HepG2 (cell line): ENCODE results near the gene TJP3. TPM values are rescaled to one million over a fixed set of nuclear protein-coding genes. Genes with fewer than 3 reads are reported as not detected.

Source experiments
- ATM ChIP-seq: fragments of 450-650 bp; IDR thresholded peaks from 2 replicates; pipeline ENCODE4 v1.7.1; 2017; ENCODE audit warnings: mild to moderate bottlenecking, borderline replicate concordance
- BCL6 ChIP-seq: IDR thresholded peaks from 2 replicates; pipeline ENCODE4 v1.6.1; 2016; ENCODE audit warnings: missing genetic modification reagents, missing compliant biosample characterization
- EED ChIP-seq: sonication (generic); formaldehyde crosslinking; IDR thresholded peaks from 2 replicates; pipeline ENCODE4 v1.5.0; 2020; ENCODE audit warnings: mild to moderate bottlenecking, missing genetic modification reagents
- NCOA1 ChIP-seq: sonication (generic); formaldehyde crosslinking; IDR thresholded peaks from 2 replicates; pipeline ENCODE4 v1.9.0; 2021; ENCODE audit warnings: missing genetic modification reagents
- NFIB ChIP-seq: sonication (generic); formaldehyde crosslinking; IDR thresholded peaks from 2 replicates; pipeline ENCODE4 v1.9.0; 2021; ENCODE audit warnings: missing genetic modification reagents, mild to moderate bottlenecking, borderline replicate concordance
- POGZ ChIP-seq: sonication (generic); formaldehyde crosslinking; IDR thresholded peaks from 2 replicates; pipeline ENCODE4 v1.4.0; 2020; ENCODE audit warnings: mild to moderate bottlenecking, missing genetic modification reagents
- PPARG ChIP-seq: conservative IDR thresholded peaks from 2 replicates; pipeline ENCODE4 v1.6.1; 2016; ENCODE audit warnings: missing biosample characterization, missing genetic modification reagents
- SIX4 ChIP-seq: sonication (generic); formaldehyde crosslinking; IDR thresholded peaks from 2 replicates; pipeline ENCODE4 v1.4.0; 2020; ENCODE audit warnings: missing genetic modification reagents
- SRSF9 ChIP-seq: fragments of 200-400 bp; formaldehyde crosslinking; IDR thresholded peaks from 2 replicates; pipeline ENCODE4 v1.6.1; 2018; ENCODE audit warnings: borderline replicate concordance, mild to moderate bottlenecking, low read depth, low read length; ENCODE audit not compliant: insufficient read depth, poor library complexity, severe bottlenecking
- ZNF24 ChIP-seq: fragments of 450-650 bp; IDR thresholded peaks from 2 replicates; pipeline ENCODE4 v1.6.1; 2017; ENCODE audit warnings: antibody characterized with exemption, mild to moderate bottlenecking
- ZNF333 ChIP-seq: sonication (generic); formaldehyde crosslinking; IDR thresholded peaks from 2 replicates; pipeline ENCODE4 v1.4.0; 2020; ENCODE audit warnings: mild to moderate bottlenecking, missing genetic modification reagents, borderline replicate concordance
- ZNF556 ChIP-seq: sonication (generic); formaldehyde crosslinking; IDR thresholded peaks from 2 replicates; pipeline ENCODE4 v1.4.0; 2020; ENCODE audit warnings: mild to moderate bottlenecking, missing genetic modification reagents, borderline replicate concordance
- ZNF788 ChIP-seq: sonication (generic); formaldehyde crosslinking; IDR thresholded peaks from 2 replicates; pipeline ENCODE4 v1.5.0; 2020; ENCODE audit warnings: mild to moderate bottlenecking, missing genetic modification reagents, borderline replicate concordance
- polyA plus RNA-seq, 8 experiments: library from polyadenylated mRNA; depleted of rRNA in 3 of 8; stranded (reverse) in 7 of 8; unstranded in 1 of 8; fragments of >200 nt; fragmentation: Illumina TruSeq in 4 of 8; extraction: Trizol in 4 of 8; gene quantifications; 2 replicates each; pipeline versions ENCODE4 v1.2.1 to v1.2.3, GENCODE V29; 2011 to 2016; ENCODE audit warnings: low read depth in 4 of 8, missing spikeins in 1 of 8, mixed read lengths in 1 of 8; ENCODE audit not compliant: insufficient read depth in 1 of 8
- total RNA-seq, 5 experiments: library from RNA; depleted of rRNA; stranded (reverse); fragments of >200 nt; fragmentation: Illumina TruSeq; extraction: Trizol; gene quantifications; 2 replicates each; pipeline ENCODE4 v1.2.3, GENCODE V29; 2016; ENCODE audit warnings: low read depth in 1 of 5
- TF ChIP-seq, protein P1 (sequence below): sonication (generic); formaldehyde crosslinking; conservative IDR thresholded peaks from 2 replicates; pipeline ENCODE4 v1.8.0; 2022; ENCODE audit warnings: missing genetic modification reagents
- TF ChIP-seq, protein P2 (sequence below): sonication (generic); formaldehyde crosslinking; IDR thresholded peaks from 2 replicates; pipeline ENCODE4 v1.4.0; 2020; ENCODE audit warnings: mild to moderate bottlenecking, missing genetic modification reagents
- TF ChIP-seq, protein P3 (sequence below): sonication (generic); formaldehyde crosslinking; IDR thresholded peaks from 2 replicates; pipeline ENCODE4 v1.5.0; 2020; ENCODE audit warnings: mild to moderate bottlenecking, missing genetic modification reagents, borderline replicate concordance
- TF ChIP-seq, protein P4 (sequence below): sonication (generic); formaldehyde crosslinking; IDR thresholded peaks from 2 replicates; pipeline ENCODE4 v1.8.0; 2022; ENCODE audit warnings: missing genetic modification reagents, mild to moderate bottlenecking, inconsistent platforms, borderline replicate concordance
- TF ChIP-seq, protein P5 (sequence below): IDR thresholded peaks from 2 replicates; pipeline ENCODE4 v1.6.1; 2016; ENCODE audit warnings: missing genetic modification reagents, missing compliant biosample characterization
- TF ChIP-seq, protein P6 (sequence below): sonication (generic); formaldehyde crosslinking; IDR thresholded peaks from 2 replicates; pipeline ENCODE4 v1.8.1; 2023; ENCODE audit warnings: missing genetic modification reagents, inconsistent platforms, borderline replicate concordance

Gene TJP3
- total and polyA plus RNA-seq, 2 of the 13 experiments (the other 11 are each of a cell fraction or from before 2014, with no cell fraction given), result 2.3 to 21.5 TPM

DNA sequence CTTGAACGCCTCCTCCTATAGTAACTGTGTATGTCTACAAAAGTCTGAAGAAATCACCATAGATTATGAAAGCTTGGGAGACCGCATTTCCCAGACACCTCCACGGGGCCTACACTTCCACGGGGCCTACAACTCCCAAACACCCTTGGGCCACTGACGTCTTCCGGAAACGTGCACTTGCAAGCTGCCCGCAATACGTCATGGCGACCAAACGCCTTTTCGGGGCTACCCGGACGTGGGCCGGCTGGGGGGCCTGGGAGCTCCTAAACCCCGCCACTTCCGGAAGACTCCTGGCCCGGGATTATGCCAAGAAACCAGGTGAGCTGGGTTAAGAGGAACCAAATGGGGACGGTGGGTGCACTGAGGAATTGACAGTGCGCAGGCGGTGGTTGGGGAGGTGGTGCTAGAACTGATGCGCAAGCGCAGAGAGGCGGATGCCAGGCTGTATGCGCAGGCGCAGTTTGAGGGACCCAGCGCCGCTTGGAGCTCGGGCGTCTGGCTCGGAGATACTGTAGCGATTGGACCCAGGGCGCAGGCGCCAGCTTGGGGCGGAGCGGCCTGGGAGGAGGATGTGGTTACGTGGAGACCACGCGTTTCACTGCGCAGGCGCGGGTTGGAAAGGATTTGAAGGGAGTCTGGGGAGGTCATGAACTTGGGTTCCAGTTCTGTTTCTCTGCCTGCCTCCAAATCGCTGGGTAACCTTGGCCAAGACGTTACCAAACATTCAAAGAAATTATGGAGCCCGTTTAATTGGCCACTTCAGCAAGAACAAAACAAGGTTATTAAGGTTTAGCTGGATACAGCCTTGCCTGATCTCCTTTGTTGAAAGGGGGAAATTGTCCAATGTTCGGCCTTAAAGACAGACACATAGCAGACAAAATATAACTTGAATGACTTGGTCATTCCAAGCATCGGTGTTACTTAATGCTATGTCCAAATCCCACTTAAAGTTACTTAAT, 54.6 kb downstream of the TJP3 start, which contains the start of gene MRPL54 (continued):
- TF ChIP-seq SIX4 (CRISPR knock-in tag), result no peak
- no peak for TF ChIP-seq ZNF556 (CRISPR knock-in tag)
- TF ChIP-seq SRSF9, result no peak
- TF ChIP-seq NCOA1 (CRISPR knock-in tag), result no peak
- no peak for TF ChIP-seq PPARG (CRISPR knock-in tag)
- no peak; the same call in 1 of the 2 replicates for TF ChIP-seq ZNF333 (CRISPR knock-in tag)
- TF ChIP-seq, protein P1, sequence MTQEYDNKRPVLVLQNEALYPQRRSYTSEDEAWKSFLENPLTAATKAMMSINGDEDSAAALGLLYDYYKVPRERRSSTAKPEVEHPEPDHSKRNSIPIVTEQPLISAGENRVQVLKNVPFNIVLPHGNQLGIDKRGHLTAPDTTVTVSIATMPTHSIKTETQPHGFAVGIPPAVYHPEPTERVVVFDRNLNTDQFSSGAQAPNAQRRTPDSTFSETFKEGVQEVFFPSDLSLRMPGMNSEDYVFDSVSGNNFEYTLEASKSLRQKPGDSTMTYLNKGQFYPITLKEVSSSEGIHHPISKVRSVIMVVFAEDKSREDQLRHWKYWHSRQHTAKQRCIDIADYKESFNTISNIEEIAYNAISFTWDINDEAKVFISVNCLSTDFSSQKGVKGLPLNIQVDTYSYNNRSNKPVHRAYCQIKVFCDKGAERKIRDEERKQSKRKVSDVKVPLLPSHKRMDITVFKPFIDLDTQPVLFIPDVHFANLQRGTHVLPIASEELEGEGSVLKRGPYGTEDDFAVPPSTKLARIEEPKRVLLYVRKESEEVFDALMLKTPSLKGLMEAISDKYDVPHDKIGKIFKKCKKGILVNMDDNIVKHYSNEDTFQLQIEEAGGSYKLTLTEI (CRISPR knock-in tag), result no peak
- TF ChIP-seq ZNF788 (CRISPR knock-in tag), result peak; percentile 74; the same call in 1 of the 2 replicates
- TF ChIP-seq, protein P2, sequence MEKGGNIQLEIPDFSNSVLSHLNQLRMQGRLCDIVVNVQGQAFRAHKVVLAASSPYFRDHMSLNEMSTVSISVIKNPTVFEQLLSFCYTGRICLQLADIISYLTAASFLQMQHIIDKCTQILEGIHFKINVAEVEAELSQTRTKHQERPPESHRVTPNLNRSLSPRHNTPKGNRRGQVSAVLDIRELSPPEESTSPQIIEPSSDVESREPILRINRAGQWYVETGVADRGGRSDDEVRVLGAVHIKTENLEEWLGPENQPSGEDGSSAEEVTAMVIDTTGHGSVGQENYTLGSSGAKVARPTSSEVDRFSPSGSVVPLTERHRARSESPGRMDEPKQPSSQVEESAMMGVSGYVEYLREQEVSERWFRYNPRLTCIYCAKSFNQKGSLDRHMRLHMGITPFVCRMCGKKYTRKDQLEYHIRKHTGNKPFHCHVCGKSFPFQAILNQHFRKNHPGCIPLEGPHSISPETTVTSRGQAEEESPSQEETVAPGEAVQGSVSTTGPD (CRISPR knock-in tag), result no peak
- TF ChIP-seq ZNF24, result 0 out of 2 replicates have a peak, but pooled peaks have one; percentile 33
- TF ChIP-seq, protein P3, sequence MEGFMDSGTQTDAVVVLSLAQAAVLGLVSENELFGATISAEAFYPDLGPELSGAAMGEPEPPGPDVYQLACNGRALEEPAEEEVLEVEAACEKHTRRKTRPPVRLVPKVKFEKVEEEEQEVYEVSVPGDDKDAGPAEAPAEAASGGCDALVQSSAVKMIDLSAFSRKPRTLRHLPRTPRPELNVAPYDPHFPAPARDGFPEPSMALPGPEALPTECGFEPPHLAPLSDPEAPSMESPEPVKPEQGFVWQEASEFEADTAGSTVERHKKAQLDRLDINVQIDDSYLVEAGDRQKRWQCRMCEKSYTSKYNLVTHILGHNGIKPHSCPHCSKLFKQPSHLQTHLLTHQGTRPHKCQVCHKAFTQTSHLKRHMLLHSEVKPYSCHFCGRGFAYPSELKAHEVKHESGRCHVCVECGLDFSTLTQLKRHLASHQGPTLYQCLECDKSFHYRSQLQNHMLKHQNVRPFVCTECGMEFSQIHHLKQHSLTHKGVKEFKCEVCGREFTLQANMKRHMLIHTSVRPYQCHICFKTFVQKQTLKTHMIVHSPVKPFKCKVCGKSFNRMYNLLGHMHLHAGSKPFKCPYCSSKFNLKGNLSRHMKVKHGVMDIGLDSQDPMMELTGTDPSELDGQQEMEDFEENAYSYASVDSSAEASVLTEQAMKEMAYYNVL, result no peak
- TF ChIP-seq, protein P4, sequence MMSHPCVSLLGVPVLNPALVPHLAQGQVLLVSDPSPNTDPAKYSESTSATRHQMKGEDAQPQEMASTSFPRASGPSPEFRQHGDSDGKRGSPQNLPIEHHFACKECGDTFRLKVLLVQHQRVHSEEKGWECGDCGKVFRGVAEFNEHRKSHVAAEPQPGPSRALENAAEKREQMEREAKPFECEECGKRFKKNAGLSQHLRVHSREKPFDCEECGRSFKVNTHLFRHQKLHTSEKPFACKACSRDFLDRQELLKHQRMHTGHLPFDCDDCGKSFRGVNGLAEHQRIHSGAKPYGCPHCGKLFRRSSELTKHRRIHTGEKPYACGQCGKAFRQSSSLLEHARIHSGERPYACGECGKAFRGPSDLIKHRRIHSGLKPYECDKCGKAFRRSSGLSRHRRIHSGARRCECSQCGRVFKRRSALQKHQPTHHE (CRISPR knock-in tag), result no peak; the same call in 1 of the 2 replicates
- TF ChIP-seq POGZ (CRISPR knock-in tag), result 0 out of 2 replicates have a peak, but pooled peaks have one; percentile 29
- TF ChIP-seq BCL6 (CRISPR knock-in tag), result no peak
- no peak for TF ChIP-seq EED (CRISPR knock-in tag)
- TF ChIP-seq, protein P5, sequence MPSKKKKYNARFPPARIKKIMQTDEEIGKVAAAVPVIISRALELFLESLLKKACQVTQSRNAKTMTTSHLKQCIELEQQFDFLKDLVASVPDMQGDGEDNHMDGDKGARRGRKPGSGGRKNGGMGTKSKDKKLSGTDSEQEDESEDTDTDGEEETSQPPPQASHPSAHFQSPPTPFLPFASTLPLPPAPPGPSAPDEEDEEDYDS (CRISPR knock-in tag), result peak; percentile 62
- TF ChIP-seq, protein P6, sequence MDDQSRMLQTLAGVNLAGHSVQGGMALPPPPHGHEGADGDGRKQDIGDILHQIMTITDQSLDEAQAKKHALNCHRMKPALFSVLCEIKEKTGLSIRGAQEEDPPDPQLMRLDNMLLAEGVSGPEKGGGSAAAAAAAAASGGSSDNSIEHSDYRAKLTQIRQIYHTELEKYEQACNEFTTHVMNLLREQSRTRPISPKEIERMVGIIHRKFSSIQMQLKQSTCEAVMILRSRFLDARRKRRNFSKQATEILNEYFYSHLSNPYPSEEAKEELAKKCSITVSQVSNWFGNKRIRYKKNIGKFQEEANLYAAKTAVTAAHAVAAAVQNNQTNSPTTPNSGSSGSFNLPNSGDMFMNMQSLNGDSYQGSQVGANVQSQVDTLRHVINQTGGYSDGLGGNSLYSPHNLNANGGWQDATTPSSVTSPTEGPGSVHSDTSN, result no peak
- no peak for TF ChIP-seq ATM
- TF ChIP-seq NFIB (CRISPR knock-in tag), result no peak
